Activated T-helper 1 cell treated with anti-CD3 and anti-CD28 coated beads, Interleukin-2, amount 50 U/mL, for 16 hours (primary cell): Measurements from ENCODE around the gene DPP3.

Source experiments
- DNase-seq, 2 donors: peaks; one replicate each; pipeline ENCODE4 v3.0.0-alpha.2; 2020; ENCODE audit warnings: low read depth in 1 of 2, low spot score in 1 of 2

Gene DPP3

GRCh38 chr11:66479394-66480116 is 679 bp upstream of the DPP3 start:
- no peak for DNase-seq

GRCh38 chr11:66484806-66485380 is 4.7 kb downstream of the DPP3 start:
- no peak for DNase-seq

DNA sequence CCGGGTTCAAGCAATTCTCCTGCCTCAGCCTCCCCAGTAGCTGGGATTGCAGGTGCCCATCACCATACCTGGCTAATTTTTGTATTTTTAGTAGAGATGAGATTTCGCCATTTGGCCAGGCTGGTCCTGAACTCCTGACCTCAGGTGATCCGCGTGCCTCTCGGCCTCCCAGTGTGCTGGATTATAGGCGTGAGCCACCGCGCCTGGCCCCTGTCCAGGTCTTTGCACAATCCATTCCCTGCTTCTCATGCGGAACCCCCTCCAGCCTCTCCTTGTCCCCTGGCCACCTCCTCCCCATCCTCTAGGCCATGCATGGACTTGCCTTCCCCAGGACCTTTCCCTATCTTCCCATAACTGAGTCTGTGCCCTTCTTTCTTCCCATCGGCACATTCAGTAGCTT is 8.7 kb downstream of the DPP3 start:
- DNase-seq: no peak

- no peak for DNase-seq
Measured at GRCh38 chr11:66489636-66490035, 9.4 kb downstream of the DPP3 start.

DNA sequence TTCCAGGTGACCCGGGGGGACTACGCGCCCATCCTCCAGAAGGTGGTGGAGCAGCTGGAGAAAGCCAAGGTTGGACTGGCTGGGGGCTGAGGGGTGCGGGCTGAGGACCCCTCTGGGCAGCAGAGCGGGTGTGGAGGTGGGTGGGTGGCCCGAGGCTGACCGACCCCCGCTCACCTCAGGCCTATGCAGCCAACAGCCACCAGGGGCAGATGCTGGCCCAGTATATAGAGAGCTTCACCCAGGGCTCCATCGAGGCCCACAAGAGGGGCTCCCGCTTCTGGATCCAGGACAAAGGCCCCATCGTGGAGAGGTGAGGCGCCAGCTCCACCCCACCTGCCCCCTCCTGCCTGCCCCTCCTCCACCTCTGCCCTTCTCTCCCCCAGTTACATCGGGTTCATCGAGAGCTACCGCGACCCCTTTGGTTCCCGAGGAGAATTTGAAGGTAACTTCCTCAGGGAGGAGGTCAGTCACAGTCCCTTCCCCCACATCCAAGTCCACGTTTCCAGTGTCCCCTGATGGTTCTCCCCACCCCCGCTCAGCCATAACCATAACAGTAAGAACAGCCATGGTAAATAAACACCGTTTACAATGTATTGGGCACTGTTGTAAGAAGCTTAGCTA is 11.2 kb downstream of the DPP3 start:
- DNase-seq: no peak

DNA sequence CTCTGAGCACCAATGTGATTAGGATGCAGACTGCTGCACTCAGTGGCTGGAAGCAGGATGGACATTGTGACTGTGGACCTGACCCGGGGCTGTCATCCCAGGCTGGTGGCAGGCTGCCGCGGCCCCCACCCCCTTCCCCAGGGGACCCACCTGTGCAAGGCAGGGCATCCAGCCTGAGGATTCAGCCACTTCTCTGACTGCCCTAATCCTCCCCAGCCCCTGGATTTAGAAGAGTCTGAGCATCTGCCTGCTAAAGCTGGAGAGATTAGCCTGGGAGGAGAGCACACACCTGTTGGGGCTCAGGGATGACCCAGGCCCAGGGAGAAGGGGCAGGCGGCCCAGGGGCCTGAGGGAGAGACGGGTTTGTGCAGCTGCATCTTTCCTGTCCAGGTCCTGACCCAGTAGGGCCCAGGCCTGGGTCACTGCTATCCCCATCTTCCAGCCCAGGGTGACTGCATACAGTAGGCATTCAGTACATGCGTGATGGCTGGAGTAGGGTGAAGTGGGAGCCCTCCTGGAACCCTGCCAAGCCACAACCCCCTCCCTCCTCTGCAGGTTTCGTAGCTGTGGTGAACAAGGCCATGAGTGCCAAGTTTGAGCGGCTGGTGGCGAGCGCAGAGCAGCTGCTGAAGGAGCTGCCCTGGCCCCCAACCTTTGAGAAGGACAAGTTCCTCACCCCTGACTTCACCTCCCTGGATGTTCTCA is 12.1 kb downstream of the DPP3 start:
- no peak for DNase-seq

DNA sequence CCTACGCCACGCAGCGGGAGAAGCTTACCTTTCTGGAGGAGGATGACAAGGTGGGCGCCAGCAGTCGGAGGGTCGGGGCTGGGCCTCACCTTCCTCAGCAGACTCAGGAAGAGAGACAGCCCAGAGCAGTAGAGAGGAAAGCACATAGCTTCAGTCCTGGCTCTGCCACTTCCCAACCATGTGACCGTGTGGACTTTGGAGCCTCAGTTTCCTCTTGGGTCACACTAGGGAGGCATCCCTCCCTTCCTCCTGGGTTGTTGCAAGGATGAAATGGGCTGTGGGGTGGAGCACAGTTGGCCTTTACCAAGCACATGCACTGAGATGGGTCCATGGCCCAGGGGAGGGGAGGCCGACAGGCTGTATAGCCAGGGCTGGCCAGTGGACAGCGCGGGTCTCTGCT is 12.9 kb downstream of the DPP3 start:
- DNase-seq: no peak

DNA sequence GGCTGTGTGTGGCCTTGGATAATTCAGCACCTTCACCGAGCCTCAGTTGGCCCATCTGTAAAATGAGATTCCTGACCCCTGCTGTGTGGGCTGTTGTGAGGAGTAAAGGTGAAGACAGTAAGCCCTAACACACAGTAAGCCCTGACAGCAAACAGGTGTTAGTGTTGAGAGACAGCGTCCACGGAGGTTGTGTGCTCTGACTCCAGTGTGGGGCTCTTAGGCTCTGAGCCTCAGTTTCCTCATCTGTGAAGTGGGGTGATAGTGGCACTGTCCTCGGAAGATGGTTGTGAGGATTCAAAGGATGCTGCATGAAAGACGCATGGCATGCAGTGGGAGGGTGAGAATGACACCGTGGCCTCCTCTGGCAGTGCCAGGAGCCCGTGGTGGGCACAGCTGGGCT is 14.2 kb downstream of the DPP3 start:
- no peak for DNase-seq

- DNase-seq: no peak
Measured at GRCh38 chr11:66494935-66495334, 14.7 kb downstream of the DPP3 start.

GRCh38 chr11:66495401-66495854 is 15.2 kb downstream of the DPP3 start:
- DNase-seq: no peak

DNA sequence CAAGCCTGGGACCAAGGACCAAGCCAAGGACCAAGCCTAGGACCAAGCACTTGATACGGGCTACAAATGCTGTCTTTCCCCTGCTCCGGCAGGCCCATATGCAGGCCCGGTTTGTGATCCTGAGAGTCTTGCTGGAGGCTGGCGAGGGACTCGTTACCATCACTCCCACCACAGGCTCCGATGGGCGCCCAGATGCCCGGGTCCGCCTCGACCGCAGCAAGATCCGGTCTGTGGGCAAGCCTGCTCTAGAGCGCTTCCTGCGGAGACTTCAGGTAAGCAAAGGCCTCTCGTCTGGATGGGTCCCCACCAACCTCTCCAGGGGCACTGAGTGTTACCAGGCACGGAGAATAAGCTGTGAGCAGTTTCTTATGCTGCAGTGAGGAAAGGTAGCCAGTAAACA is 17.0 kb downstream of the DPP3 start:
- no peak for DNase-seq

- DNase-seq: no peak
Measured at GRCh38 chr11:66498506-66498905, 18.3 kb downstream of the DPP3 start.

- DNase-seq: no peak
Measured at GRCh38 chr11:66505276-66505816, 25.1 kb downstream of the DPP3 start.

DNA sequence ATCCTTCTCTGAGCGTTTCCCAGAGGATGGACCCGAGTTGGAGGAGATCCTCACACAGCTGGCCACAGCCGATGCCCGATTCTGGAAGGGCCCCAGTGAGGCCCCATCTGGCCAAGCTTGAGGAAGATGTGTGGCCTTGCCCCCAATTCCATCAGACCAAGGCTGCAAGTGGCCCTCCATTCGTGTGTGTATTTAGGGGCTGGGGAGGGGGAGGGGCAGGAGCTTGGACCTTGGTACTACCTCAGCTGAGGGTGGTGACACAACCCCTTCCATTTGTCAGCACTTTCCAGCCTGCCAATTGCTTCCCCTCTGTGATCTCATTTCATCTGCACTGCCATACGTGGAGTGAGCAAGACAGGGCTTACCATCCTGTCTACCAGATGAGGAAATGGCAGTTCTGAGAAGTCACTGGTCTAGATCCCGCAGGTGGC is 28.9 kb downstream of the DPP3 start:
- DNase-seq: no peak

- DNase-seq: peak; percentile 66 to 77
Measured at GRCh38 chr11:66510271-66510989, 30.2 kb downstream of the DPP3 start, which contains the start of gene BBS1. TSS of gene BBS1 (plus strand) at chr11:66510635. CDS start at chr11:66510660, 25 bp downstream.

DNA sequence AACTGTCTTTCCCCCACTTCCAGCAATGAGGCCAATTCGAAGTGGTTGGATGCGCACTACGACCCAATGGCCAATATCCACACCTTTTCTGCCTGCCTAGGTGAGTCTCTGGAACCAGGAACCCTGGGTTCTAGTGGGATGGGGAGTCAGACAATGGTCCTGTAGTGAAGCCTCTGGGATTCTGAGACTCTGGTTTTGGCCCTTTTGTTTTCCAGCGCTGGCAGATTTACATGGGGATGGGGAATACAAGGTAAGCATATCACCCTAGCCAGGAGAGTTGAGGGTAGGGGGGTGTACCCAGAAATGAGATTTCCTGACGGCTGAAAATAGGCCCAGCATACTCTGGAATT is 30.7 kb downstream of the DPP3 start:
- DNase-seq: no peak

DNA sequence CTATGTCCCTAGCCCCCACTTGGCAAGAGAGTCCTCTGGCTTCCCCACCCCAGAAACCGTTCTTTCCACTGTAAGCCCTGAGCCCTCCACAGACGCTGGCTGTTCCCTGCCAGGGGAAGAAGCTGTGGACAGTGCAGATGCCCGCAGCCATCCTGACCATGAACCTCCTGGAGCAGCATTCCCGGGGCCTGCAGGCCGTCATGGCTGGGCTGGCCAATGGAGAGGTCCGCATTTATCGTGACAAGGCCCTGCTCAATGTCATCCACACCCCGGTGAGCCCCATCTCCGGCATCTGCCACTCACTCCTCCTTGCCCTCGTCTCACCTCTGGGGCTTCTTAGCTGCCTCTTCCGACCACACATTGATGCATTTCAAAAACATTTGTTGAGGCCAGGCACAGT is 43.4 kb downstream of the DPP3 start:
- no peak for DNase-seq

DNA sequence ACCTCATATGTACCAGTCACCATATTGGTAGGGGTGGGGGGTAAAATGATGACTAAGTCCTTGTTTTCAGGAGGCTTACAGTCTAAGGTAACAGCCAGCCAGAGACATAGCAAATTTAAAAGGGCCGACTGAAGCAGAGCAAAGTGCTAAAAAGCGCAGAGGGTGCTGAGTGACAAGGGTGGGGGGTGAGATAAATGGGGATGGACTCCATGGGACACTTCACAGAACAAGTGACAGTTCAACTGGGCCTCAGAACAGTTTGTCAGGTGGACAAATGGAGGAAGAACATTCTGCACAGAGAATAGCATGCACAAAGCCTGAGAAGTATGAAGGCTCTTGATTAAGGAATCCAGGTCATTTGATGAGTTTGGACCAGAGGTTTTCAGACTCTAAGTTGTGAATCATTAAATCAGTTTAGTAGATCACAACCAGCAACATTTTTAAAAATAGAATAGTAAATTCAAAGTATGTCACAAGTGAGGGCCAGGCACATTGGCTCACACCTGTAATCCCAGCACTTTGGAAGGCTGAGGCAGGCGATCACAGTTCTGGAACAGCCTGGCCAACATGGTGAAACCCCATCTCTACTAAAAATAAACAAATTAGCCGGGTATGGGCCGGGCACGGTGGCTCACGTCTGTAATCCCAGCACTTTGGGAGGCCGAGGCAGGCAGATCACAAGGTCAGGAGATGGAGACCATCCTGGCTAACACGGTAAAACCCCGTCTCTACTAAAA is 44.2 kb downstream of the DPP3 start:
- DNase-seq: no peak

- no peak for DNase-seq
Measured at GRCh38 chr11:66529069-66529468, 48.8 kb downstream of the DPP3 start.

- DNase-seq: no peak
Measured at GRCh38 chr11:66529655-66530054, 49.4 kb downstream of the DPP3 start.
